ENCODE data around the gene FOSL1. TPM values are rescaled to one million over a fixed set of nuclear protein-coding genes. Genes with fewer than 3 reads are reported as not detected.

FOSL1 gene
- polyA plus RNA-seq, 1 donor (not counting 4 experiments of a cell fraction or from before 2014, with no cell fraction given): 21.8 TPM

- DNase-seq (ENCODE audit: low read depth, low spot score) (no peak), FAIRE-seq (no peak)
- Histone ChIP-seq H3K27ac (ENCODE audit: control insufficient read depth, insufficient read depth, low read length) (no peak overlapping the region), H3K27me3 (ENCODE audit: control insufficient read depth, extremely low read depth, insufficient read depth, low read length) (no peaks in the 10 kb centered on the region), H3K4me3 (ENCODE audit: control insufficient read depth in 2 of 3, extremely low read depth in 1 of 3, insufficient read depth in 2 of 3, low read depth in 1 of 3, low read length in 3 of 3) (no peak overlapping the region), H3K4me1 (ENCODE audit: control insufficient read depth, extremely low read depth, insufficient read depth, low read length) (no peaks in the 10 kb centered on the region), H3K79me2 (ENCODE audit: control insufficient read depth, insufficient read depth, low read length) (no peaks in the 10 kb centered on the region), H3K4me2 (ENCODE audit: control insufficient read depth, extremely low read depth, insufficient read depth, low read depth, low read length) (no peak overlapping the region), H3K9me3 (ENCODE audit: control insufficient read depth, low read depth, low read length) (no peaks in the 10 kb centered on the region), H4K20me1 (ENCODE audit: control insufficient read depth, extremely low read depth, insufficient read depth, low read length) (no peaks in the 10 kb centered on the region), H2AFZ (ENCODE audit: control insufficient read depth, low read length) (no peak overlapping the region), H3K36me3 (ENCODE audit: control insufficient read depth in 2 of 2, extremely low read depth in 1 of 2, insufficient read depth in 2 of 2, low read length in 2 of 2) (peaks cover 2 to 7% of the 10 kb centered on the region in 2 experiments), H3K9ac (ENCODE audit: control insufficient read depth, extremely low read depth, insufficient read depth, low read length) (no peak overlapping the region), H3K9me1 (ENCODE audit: control insufficient read depth, extremely low read depth, insufficient read depth, low read length) (no peaks in the 10 kb centered on the region)
- dilution Hi-C loops (cut with MboI; ENCODE audit: extremely low pct_ligation_motif_present, low sequenced_read_pairs): no loop called here
- TF ChIP-seq CTCF (optimal IDR thresholded peaks at IDR 0.05 in 1 of 3, IDR thresholded peaks at IDR 0.05 in 1 of 3, conservative IDR thresholded peaks at IDR 0.05 in 1 of 3; ENCODE audit: extremely low read depth in 1 of 3, insufficient read depth in 2 of 3, low read length in 3 of 3) (no peak), EZH2 (IDR thresholded peaks at IDR 0.05; ENCODE audit: low read length) (no peak)
Measured at GRCh38 chr11:65871811-65872548, 28.2 kb downstream of the FOSL1 start.

- H2AFZ ChIP-seq (ENCODE audit: control insufficient read depth, low read length): no peak overlapping the region
- no peaks in the 10 kb centered on the region for H3K27me3 ChIP-seq (ENCODE audit: control insufficient read depth, extremely low read depth, insufficient read depth, low read length)
- H3K9me1 ChIP-seq (ENCODE audit: control insufficient read depth, extremely low read depth, insufficient read depth, low read length): no peaks in the 10 kb centered on the region
- H3K4me1 ChIP-seq (ENCODE audit: control insufficient read depth, extremely low read depth, insufficient read depth, low read length): no peaks in the 10 kb centered on the region
- no peak overlapping the region for H3K9ac ChIP-seq (ENCODE audit: control insufficient read depth, extremely low read depth, insufficient read depth, low read length)
- DNase-seq (ENCODE audit: low read depth, low spot score) (no peak), FAIRE-seq (no peak)
- H3K9me3 ChIP-seq (ENCODE audit: control insufficient read depth, low read depth, low read length): no peaks in the 10 kb centered on the region
- TF ChIP-seq CTCF (optimal IDR thresholded peaks at IDR 0.05 in 1 of 3, IDR thresholded peaks at IDR 0.05 in 1 of 3, conservative IDR thresholded peaks at IDR 0.05 in 1 of 3; ENCODE audit: extremely low read depth in 1 of 3, insufficient read depth in 2 of 3, low read length in 3 of 3) (no peak), EZH2 (IDR thresholded peaks at IDR 0.05; ENCODE audit: low read length) (no peak)
- peaks cover 2 to 12% of the 10 kb centered on the region in 2 experiments for H3K36me3 ChIP-seq (ENCODE audit: control insufficient read depth in 2 of 2, extremely low read depth in 1 of 2, insufficient read depth in 2 of 2, low read length in 2 of 2)
- no peak overlapping the region for H3K4me3 ChIP-seq (ENCODE audit: control insufficient read depth in 2 of 3, extremely low read depth in 1 of 3, insufficient read depth in 2 of 3, low read depth in 1 of 3, low read length in 3 of 3)
- dilution Hi-C loops (cut with MboI; ENCODE audit: extremely low pct_ligation_motif_present, low sequenced_read_pairs): no loop called here
- H3K4me2 ChIP-seq (ENCODE audit: control insufficient read depth, extremely low read depth, insufficient read depth, low read depth, low read length): no peak overlapping the region
- H3K27ac ChIP-seq (ENCODE audit: control insufficient read depth, insufficient read depth, low read length): no peak overlapping the region
- no peaks in the 10 kb centered on the region for H4K20me1 ChIP-seq (ENCODE audit: control insufficient read depth, extremely low read depth, insufficient read depth, low read length)
- no peaks in the 10 kb centered on the region for H3K79me2 ChIP-seq (ENCODE audit: control insufficient read depth, insufficient read depth, low read length)
Measured at GRCh38 chr11:65870706-65871681, 29.2 kb downstream of the FOSL1 start.

Measured in keratinocyte (primary cell).